HG02885 (cell line): Measurements from ENCODE around the gene SORCS2.

Experiments used
- ATAC-seq: cut with Tn5 transposase; IDR thresholded peaks from one replicate; pipeline ENCODE4 v1.9.1; 2021; ENCODE audit warnings: mild to moderate bottlenecking; ENCODE audit not compliant: unreplicated experiment, poor library complexity

SORCS2 gene

GRCh38 chr4:7546809-7547367, 354.6 kb downstream of the SORCS2 start:
- no peak for ATAC-seq

DNA sequence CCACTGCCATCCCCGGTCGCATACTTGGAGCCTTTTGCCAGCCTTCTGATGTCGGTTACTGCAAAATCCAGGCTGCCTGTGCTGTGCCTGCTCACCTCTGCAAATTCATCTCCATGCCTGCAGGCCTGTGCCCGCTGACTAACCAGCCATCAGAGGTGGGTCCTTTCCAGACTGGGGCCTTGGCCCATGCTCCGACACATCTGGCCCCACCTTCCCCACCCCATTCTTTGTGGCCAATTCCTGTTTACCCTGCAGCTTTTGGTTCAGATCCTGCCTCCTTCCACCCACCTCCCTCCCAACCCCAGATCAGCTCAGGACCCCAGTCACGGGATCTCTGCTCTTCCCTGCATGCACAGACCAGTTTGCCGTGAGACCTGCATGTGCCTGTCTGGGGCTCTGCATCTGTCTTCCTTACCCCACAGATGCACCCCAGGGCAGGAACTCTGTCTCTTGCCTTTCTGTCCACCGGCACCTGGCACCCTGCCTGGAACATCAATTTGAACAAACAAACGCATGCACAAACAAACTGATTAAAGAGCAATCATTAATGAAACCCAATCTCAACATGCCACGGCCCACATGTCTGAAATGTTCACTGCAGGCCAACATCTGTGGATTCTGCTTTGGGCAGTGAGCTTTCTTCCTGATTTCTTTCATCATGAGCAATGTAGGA, 355.2 kb downstream of the SORCS2 start:
- ATAC-seq = no peak

DNA sequence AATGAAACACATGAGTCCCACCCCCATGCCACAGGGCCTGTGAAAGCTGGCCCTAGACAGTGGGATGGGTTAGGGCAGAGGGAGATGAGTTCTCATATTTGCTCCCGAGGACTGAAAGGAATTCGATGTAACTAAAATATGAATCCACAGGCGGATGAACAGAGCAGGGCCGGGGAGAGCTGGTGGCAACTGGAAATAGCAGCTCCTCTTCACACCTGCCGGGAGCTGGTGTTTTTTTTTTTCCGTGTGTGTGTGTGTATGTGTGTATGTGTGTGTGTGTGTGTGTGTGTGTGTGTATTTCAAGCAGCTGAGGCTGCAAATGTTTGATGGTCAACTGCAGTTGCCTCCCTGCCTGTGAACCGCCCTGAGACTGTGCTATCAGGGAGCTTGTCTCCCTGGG, 357.5 kb downstream of the SORCS2 start:
- no peak for ATAC-seq

- no peak for ATAC-seq
Measured at GRCh38 chr4:7552466-7552865, 360.1 kb downstream of the SORCS2 start.

DNA sequence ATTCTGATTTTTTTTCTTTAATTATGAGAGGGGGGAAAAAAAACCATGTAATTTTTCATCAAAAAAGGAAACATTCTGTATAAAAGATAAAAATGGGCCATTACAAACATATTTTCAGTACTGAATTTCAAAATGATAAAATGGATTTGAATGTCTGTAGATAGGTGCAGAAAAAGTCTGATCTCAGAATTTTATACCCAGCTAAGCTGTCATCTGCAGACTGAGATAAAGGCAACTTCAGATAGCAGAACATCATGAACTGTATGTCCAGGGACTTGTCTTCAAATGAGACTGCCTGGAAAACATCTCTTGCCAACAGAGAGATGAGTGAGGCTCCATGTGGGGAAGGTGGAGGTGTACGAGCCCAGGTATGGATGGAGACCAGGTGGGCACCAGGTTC, 360.9 kb downstream of the SORCS2 start:
- ATAC-seq = no peak

GRCh38 chr4:7554905-7555304, 362.6 kb downstream of the SORCS2 start:
- ATAC-seq = no peak

DNA sequence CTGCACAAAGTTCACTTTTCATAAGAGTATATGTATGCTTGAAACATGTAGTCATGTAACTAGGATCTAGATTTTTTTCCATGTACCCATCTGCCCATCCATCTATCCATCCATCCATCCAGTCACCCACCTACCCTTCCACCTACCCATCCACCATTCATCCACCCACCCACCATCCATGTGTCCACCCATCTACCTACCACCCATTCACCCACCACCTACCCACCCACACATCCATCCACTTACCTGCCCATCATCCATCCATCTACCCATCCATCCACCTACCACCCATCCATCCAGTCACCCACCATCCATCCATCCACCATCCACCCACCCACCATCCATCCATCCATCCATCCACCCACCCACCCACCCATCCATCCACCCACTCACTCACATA, 364.2 kb downstream of the SORCS2 start:
- ATAC-seq = no peak

GRCh38 chr4:7557456-7557855, 365.1 kb downstream of the SORCS2 start:
- no peak for ATAC-seq

DNA sequence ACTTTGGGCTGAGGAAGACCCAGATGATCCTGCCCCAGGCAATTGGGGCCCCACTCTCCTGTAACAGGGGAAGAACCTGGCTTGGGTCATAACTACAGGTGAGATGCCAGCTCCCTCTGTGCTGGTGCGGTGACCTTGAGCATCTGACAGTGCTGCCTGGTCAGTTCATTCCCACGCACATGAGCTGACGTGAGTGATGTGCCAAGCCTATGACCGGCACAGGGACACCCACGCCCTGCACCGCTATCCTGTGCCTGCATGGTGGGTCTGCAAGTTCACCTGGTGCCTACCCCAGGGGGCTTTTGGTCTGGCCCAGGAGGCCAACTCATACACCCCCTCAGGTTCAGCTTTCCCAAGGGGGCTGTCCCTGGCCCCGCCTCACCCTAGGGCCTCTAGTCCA, 366.1 kb downstream of the SORCS2 start:
- no peak for ATAC-seq

DNA sequence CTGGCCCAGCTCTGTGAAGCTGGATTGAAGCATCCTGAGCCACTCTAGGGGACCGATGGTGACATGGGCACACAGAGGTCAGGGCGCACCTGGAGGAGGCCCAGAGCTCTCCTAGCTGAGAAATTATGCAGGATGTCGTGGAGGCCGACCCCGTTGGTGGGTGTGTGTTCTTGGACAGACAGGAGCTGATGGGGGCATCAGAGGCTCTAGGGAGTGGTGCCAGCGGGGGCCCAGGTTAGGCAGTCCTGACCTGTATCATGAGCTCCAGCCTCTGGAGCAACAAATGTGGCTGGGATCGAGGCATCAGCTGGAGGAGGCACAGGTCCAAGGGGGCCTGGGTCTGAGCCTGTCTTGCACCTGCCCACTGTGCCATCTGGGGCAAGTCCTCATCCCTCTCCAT, 367.0 kb downstream of the SORCS2 start:
- no peak for ATAC-seq

GRCh38 chr4:7559741-7560395, 367.5 kb downstream of the SORCS2 start:
- ATAC-seq = no peak

DNA sequence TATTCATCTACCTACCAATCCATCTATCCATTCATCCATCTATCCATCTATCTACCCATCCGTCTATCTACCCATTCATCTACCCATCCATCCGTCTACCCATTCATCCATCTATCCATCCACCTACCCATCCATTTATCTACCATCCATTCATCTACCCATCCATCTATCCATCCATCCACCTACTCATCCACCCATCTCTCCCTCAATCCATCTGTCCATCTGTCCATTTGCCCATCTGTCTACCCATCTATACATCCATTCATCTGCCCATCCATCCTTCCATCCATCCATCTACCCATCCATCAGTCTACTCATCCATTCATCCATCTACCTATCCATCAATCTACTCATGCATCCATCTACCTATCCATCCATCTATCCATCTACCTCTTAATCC, 369.2 kb downstream of the SORCS2 start:
- ATAC-seq = no peak

DNA sequence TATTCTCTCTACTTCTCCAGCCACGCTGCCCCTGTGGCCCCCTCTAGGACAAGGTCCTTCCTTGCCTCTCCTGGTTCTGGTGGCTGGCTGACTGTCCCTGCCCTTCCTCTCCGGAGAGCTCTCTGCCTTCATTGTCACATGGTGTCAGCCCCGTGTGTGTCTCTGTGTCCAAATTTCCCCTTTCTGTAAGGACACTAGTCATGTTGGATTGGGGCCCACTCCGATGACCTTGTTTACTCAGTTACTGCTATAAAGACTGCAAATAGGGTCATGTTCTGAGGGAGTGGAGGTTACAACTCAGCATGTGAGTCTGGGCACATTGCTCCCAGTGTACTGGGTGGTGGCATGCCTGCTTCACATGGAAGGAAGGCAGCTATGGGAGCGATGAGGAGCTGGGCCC, 371.9 kb downstream of the SORCS2 start:
- ATAC-seq = no peak

GRCh38 chr4:7565483-7565882, 373.1 kb downstream of the SORCS2 start:
- no peak for ATAC-seq

DNA sequence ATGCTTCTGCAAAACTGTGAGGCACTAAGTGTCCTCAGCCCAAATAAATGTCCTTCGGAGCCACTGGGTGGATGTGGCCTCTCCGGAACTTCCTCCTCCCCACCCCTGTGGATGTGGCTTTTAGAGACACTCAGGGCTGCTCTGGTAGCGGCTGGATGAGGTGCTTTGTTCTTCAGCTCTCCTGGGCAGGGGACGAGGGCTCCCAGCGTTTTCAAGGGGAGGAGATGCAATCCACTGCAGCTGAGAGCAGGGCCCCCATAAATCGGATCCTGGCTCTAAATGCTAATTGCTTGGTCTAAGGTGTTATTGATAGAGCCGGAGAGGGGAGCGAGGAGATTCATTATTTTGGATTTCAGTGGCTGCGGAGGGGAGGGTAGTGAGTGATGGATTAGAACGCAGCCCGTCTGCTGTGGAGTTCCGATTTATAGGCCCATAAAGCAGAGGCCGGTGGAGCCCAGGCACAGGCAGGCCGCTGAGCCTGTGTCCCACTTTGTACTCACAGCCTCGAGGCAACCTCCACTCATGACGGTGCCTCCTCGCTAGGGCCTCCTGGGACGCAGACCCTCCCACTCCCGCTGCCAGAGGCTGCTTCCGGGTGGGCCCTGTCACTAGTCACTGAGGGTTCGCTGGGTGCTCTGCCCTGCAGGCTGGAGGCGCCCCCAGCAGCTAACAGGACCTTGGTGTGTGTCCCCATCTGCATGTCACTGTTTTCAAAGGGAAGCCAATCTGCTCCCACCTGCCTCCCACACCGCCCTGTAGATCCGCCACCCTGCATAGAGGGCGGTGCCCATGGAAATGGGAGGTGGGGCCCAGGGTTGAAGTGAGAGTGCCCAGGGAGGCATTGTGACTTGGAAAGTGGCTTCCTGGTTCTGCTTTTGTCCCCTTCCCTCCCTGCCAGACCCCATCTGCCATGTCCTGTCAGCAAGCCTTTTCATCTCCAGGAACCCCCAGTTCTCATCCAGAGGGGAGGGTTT, 377.8 kb downstream of the SORCS2 start:
- ATAC-seq = no peak

DNA sequence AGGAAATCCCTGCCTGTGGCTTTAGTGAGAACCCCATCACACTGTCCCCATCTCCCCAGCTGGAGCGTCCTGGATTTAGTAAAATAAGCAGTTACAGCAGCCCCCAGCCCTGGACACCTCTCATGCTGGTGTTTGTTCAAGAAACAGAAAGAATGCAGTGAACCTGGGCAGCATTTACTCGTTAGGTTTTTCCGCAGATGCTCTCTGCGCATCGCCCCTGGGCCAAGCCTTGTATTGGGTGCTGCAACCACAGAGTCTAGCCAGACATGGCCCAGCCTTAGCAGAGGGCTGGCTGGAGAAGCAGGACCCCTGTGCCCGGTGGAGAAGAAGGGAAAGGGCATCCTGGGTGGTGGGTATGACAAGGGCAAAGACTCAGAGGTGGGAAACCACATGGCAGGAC, 378.7 kb downstream of the SORCS2 start:
- no peak for ATAC-seq

GRCh38 chr4:7571701-7572100, 379.4 kb downstream of the SORCS2 start:
- ATAC-seq = no peak

- no peak for ATAC-seq
Measured at GRCh38 chr4:7572894-7573293, 380.6 kb downstream of the SORCS2 start.

GRCh38 chr4:7573576-7574091, 381.3 kb downstream of the SORCS2 start:
- ATAC-seq = no peak

DNA sequence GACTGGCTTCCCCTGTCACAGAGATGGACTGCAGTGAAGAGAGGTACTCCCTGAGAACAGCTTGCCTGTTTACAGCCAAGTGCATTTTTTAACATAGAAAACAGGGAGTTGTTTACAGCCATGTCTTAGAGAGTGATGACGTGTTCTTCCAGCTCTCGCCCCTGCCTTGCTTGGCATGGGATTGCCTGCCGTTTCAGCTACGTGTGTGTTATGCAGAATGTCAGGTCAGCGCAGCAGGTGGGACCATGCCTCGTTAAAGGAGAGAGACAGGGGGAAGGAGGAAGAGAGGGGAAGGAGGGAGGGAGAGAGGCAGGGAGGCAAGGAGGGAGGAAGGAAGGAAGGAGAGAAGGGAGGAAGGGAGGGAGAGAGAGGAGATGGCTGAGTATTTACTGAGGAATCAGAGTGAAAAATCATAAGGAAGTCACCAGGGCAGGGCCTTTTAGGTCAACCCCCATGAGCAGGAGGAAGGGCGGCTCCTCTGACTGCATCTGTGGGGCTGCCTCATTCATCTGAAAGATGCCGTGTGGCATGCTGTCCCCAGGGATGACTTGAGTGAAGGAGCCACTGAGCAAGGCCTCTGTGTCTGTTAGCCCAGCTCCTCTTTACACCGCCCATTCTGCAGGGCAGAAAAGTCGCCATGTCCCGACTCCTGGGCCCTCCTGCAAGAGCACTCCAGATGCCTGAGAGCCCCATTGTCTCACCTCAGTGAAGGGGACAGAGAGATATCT, 382.1 kb downstream of the SORCS2 start:
- no peak for ATAC-seq
